ENCODE data around the gene SLC23A3. TPM values are rescaled to one million over a fixed set of nuclear protein-coding genes. Genes with fewer than 3 reads are reported as not detected.
"Not testable (repeated sequence)": the region's sequence is repeated elsewhere in the genome, so short reads cannot be mapped to it uniquely, and the experiment has no call there.

SLC23A3 gene
- total RNA-seq, 1 experiment from 2014 or later = 0.59 TPM

DNA sequence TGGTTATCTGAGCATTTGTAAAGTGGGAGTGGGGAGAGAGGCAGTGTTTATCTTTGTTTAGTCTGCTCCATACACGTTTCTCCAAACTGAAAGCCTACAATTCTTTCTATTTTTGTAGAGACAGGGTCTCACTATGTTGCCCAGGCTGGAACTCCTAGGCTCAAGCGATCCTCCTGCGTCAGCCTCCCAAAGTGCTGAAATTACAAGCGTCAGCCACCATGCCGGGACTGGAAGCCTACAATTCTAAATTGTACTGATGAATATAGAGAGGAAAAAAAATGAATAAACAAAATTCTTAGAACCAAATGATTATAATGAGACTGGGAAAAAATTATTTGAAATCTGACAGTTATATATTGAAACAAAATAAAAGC is 35.3 kb upstream of the SLC23A3 start:
- no peak for ATAC-seq
- ChIA-PET CTCF (interaction anchor here (0.7 to 1.1 kb wide), 2 partner anchors 273 to 325 kb away, joined by 3 read pairs; no protein-coding TSS in a partner anchor), POLR2A (interaction anchor here (0.7 kb wide), 1 partner anchor 495 kb away, joined by 3 read pairs; no protein-coding TSS in a partner anchor)
- TF ChIP-seq GABPB1 (CRISPR knock-in tag; IDR thresholded peaks at IDR 0.05) = no peak
- TF ChIP-seq FOXK1 (CRISPR knock-in tag; IDR thresholded peaks at IDR 0.05) = no peak
- no peak for TF ChIP-seq MXD4 (CRISPR knock-in tag; IDR thresholded peaks at IDR 0.05; ENCODE audit: borderline replicate concordance)
- TF ChIP-seq SMAD3 (CRISPR knock-in tag; IDR thresholded peaks at IDR 0.05; ENCODE audit: borderline replicate concordance) = no peak
- peaks cover 15% of the 10 kb centered on the region for H3K27me3 Mint-ChIP-seq (ENCODE audit: low read depth)
- H3K36me3 Mint-ChIP-seq = peaks cover 17% of the 10 kb centered on the region
- H3K27ac Mint-ChIP-seq = no peak overlapping the region
- peaks cover 14% of the 10 kb centered on the region for H3K9me3 Mint-ChIP-seq
- peak overlapping the region; percentile 74 for H3K4me3 Mint-ChIP-seq
- DNase-seq (ENCODE audit: low spot score) = no peak
- peaks cover 6% of the 10 kb centered on the region for H3K4me1 Mint-ChIP-seq

DNA sequence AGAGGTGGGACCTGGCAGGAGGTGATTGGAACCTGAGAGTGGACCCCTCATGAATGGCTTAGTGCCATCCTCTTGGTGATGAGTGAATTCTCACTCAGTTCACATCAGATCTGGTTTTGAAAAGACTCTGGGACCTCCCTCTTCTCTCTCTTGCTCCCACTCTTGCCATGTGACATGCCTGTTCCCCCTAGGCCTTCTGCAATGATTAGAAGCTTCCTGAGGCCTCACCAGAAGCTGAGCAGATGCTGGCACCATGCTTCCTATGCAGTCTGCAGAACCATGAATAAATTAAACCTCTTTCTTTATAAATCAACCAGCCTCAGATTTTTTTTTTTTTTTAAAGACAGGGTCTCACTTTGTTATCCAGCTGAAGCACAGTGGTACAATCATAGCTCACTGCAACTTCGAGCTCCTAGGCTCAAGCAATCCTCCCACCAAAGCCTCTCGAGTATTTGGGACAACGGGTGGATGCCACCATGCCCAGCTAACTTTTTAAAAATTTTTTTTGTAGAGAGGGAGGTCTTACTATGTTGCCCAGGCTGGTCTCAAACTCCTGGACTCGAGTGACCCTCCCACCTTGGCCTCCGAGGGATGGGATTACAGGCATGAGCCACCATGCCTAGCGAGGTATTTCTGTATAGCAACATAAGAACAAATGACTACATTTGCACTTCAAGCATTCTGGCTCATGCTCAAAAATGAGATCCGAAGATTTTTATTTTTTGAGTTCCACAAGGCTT is 34.8 kb upstream of the SLC23A3 start:
- H3K4me3 Mint-ChIP-seq = peak overlapping the region; percentile 74; the same call in 1 of the 2 replicates
- H3K27me3 Mint-ChIP-seq (ENCODE audit: low read depth) = peaks cover 15% of the 10 kb centered on the region
- TF ChIP-seq KAT7 (CRISPR knock-in tag; IDR thresholded peaks at IDR 0.05; ENCODE audit: borderline replicate concordance) (no peak), IRF2 (CRISPR knock-in tag; IDR thresholded peaks at IDR 0.05; ENCODE audit: borderline replicate concordance, low read depth) (no peak), CREM (CRISPR knock-in tag; IDR thresholded peaks at IDR 0.05) (no peak)
- TF ChIP-seq, protein P1, sequence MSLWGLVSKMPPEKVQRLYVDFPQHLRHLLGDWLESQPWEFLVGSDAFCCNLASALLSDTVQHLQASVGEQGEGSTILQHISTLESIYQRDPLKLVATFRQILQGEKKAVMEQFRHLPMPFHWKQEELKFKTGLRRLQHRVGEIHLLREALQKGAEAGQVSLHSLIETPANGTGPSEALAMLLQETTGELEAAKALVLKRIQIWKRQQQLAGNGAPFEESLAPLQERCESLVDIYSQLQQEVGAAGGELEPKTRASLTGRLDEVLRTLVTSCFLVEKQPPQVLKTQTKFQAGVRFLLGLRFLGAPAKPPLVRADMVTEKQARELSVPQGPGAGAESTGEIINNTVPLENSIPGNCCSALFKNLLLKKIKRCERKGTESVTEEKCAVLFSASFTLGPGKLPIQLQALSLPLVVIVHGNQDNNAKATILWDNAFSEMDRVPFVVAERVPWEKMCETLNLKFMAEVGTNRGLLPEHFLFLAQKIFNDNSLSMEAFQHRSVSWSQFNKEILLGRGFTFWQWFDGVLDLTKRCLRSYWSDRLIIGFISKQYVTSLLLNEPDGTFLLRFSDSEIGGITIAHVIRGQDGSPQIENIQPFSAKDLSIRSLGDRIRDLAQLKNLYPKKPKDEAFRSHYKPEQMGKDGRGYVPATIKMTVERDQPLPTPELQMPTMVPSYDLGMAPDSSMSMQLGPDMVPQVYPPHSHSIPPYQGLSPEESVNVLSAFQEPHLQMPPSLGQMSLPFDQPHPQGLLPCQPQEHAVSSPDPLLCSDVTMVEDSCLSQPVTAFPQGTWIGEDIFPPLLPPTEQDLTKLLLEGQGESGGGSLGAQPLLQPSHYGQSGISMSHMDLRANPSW (CRISPR knock-in tag; conservative IDR thresholded peaks at IDR 0.05; ENCODE audit: low read depth) = no peak
- TF ChIP-seq, protein P2, sequence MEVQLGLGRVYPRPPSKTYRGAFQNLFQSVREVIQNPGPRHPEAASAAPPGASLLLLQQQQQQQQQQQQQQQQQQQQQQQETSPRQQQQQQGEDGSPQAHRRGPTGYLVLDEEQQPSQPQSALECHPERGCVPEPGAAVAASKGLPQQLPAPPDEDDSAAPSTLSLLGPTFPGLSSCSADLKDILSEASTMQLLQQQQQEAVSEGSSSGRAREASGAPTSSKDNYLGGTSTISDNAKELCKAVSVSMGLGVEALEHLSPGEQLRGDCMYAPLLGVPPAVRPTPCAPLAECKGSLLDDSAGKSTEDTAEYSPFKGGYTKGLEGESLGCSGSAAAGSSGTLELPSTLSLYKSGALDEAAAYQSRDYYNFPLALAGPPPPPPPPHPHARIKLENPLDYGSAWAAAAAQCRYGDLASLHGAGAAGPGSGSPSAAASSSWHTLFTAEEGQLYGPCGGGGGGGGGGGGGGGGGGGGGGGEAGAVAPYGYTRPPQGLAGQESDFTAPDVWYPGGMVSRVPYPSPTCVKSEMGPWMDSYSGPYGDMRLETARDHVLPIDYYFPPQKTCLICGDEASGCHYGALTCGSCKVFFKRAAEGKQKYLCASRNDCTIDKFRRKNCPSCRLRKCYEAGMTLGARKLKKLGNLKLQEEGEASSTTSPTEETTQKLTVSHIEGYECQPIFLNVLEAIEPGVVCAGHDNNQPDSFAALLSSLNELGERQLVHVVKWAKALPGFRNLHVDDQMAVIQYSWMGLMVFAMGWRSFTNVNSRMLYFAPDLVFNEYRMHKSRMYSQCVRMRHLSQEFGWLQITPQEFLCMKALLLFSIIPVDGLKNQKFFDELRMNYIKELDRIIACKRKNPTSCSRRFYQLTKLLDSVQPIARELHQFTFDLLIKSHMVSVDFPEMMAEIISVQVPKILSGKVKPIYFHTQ (CRISPR knock-in tag; IDR thresholded peaks at IDR 0.05) = no peak
- POLR2A ChIA-PET = interaction anchor here (0.7 kb wide), 1 partner anchor 494 kb away, joined by 3 read pairs; no protein-coding TSS in a partner anchor
- peaks cover 14% of the 10 kb centered on the region for H3K9me3 Mint-ChIP-seq
- H3K36me3 Mint-ChIP-seq = peaks cover 12% of the 10 kb centered on the region
- H3K27ac Mint-ChIP-seq = no peak overlapping the region
- DNase-seq (ENCODE audit: low spot score) = no peak
- ATAC-seq = no peak
- H3K4me1 Mint-ChIP-seq = peaks cover 6% of the 10 kb centered on the region
- CTCF ChIA-PET = interaction anchor here (0.7 to 0.8 kb wide), 2 partner anchors 273 to 675 kb away, joined by 3 read pairs; no protein-coding TSS in a partner anchor

DNA sequence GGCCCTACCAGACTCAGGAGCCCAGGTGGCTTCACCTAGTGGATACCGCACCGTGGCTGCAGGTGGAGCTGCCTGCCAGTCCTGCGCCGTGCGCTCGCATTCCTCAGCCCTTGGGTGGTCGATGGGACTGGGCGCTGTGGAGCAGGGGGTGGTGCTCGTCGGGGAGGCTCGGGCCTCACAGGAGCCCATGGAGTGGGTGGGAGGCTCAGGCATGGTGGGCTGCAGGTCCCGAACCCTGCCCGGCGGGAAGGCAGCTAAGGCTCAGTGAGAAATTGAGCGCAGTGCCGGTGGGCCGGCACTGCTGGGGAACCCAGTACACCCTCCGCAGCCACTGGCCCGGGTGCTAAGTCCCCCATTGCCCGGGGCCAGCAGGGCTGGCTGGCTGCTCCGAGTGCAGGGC is 31.5 kb upstream of the SLC23A3 start:
- H3K4me3 Mint-ChIP-seq; POLR2A ChIA-PET; DNase-seq (ENCODE audit: low spot score); H3K27ac Mint-ChIP-seq; H3K36me3 Mint-ChIP-seq; H3K4me1 Mint-ChIP-seq; ATAC-seq; CTCF ChIA-PET: not testable (repeated sequence)
- Mint-ChIP-seq H3K27me3 (ENCODE audit: low read depth) (peaks cover 18% of the 10 kb centered on the region), H3K9me3 (peaks cover 14% of the 10 kb centered on the region)

DNA sequence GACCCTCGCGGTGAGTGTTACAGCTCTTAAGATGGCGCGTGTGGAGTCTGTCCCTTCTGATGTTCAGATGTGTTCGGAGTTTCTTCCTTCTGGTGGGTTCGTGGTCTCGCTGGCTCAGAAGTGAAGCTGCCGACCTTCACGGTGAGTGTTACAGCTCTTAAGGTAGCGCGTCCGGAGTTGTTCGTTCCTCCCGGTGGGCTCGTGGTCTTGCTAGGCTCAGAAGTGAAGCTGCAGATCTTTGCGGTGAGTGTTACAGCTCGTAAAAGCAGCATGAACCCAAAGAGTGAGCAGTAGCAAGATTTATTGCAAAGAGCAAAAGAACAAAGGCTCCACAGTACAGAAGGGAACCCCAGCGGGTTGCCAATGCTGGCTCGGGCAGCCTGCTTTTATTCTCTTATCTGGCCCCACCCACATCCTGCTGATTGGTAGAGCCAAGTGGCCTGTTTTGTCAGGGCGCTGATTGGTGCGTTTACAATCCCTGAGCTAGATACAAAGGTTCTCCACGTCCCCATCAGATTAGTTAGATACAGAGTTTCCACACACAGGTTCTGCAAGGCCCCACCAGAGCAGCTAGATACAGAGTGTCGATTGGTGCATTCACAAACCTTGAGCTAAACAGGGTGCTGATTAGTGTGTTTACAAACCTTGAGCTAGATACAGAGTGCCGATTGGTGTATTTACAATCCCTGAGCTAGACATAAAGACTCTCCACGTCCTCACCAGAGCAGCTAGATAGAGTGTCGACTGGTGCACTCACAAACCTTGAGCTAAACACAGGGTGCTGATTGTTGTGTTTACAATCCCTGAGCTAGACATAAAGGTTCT is 30.9 kb upstream of the SLC23A3 start:
- Mint-ChIP-seq H3K27me3 (ENCODE audit: low read depth) (peaks cover 18% of the 10 kb centered on the region), H3K9me3 (peaks cover 14% of the 10 kb centered on the region), H3K27ac (peak overlapping the region; percentile 76; the same call in 1 of the 2 replicates)
- ATAC-seq; H3K36me3 Mint-ChIP-seq; H3K4me1 Mint-ChIP-seq; POLR2A ChIA-PET; H3K4me3 Mint-ChIP-seq; DNase-seq (ENCODE audit: low spot score): not testable (repeated sequence)
- CTCF ChIA-PET = interaction anchor here (1.6 to 2.0 kb wide), 2 partner anchors 94 to 220 kb away, joined by 3 to 6 read pairs; no protein-coding TSS in a partner anchor
